K562 (cell line): ENCODE data around the gene ALKBH8. TPM values are rescaled to one million over a fixed set of nuclear protein-coding genes. Genes with fewer than 3 reads are reported as not detected.
A peak's percentile ranks its signal among the peaks of the same experiment; 100 is the strongest.

Experiments
- CCNT2 ChIP-seq: IDR thresholded peaks from 2 replicates; pipeline ENCODE4 v1.6.1; 2011; ENCODE audit warnings: borderline replicate concordance, low read depth, mild to moderate bottlenecking, moderate library complexity, mixed read lengths, low read length; ENCODE audit not compliant: insufficient read length; ENCODE audit errors: extremely low read depth
- CREM ChIP-seq: IDR thresholded peaks from 2 replicates; pipeline ENCODE4 v1.6.1; 2014; ENCODE audit warnings: antibody characterized with exemption, low read depth
- CUX1 ChIP-seq: fragments of 200-800 bp; sonication (Bioruptor generic); IDR thresholded peaks from 2 replicates; pipeline ENCODE4 v1.6.1; 2016; ENCODE audit warnings: missing genetic modification characterization, missing compliant biosample characterization
- ERF ChIP-seq: fragments of 450-650 bp; formaldehyde crosslinking; IDR thresholded peaks from 2 replicates; pipeline ENCODE4 v1.4.0; 2020; ENCODE audit warnings: mild to moderate bottlenecking, mixed read lengths
- ILK ChIP-seq: fragments of 450-650 bp; IDR thresholded peaks from 2 replicates; pipeline ENCODE4 v1.6.1; 2016; ENCODE audit warnings: missing genetic modification characterization, low read depth, mild to moderate bottlenecking, missing compliant biosample characterization, moderate library complexity, borderline replicate concordance
- IRF2 ChIP-seq: sonication (generic); formaldehyde crosslinking; IDR thresholded peaks from 2 replicates; pipeline ENCODE4 v1.8.1; 2022; ENCODE audit warnings: mild to moderate bottlenecking, missing genetic modification reagents
- MECOM ChIP-seq: fragments of 250-450 bp; sonication (Bioruptor Pico); IDR thresholded peaks from 2 replicates; pipeline ENCODE4 v1.8.0; 2022; ENCODE audit warnings: inconsistent platforms
- MED1 ChIP-seq: sonication (generic); formaldehyde crosslinking; IDR thresholded peaks from 2 replicates; pipeline ENCODE4 v1.8.1; 2023; ENCODE audit warnings: missing genetic modification reagents, borderline replicate concordance
- RNF2 ChIP-seq: sonication (generic); IDR thresholded peaks from 2 replicates; pipeline ENCODE4 v1.6.1; 2016
- SMARCA5 ChIP-seq: fragments of 450-650 bp; IDR thresholded peaks from 2 replicates; pipeline ENCODE4 v1.6.1; 2016
- SNRNP70 ChIP-seq: fragments of 200-400 bp; formaldehyde crosslinking; optimal IDR thresholded peaks from 2 replicates; pipeline ENCODE3; 2017; ENCODE audit warnings: low read depth, low read length
- TAF1 ChIP-seq: IDR thresholded peaks from 2 replicates; pipeline ENCODE4 v1.6.1; 2011; ENCODE audit warnings: mild to moderate bottlenecking, low read length, moderate library complexity; ENCODE audit not compliant: insufficient read depth, control insufficient read depth, severe bottlenecking; ENCODE audit errors: extremely low read depth
- TEAD4 ChIP-seq, 2 experiments: sonication (generic) in 1 of 2; formaldehyde crosslinking in 1 of 2; IDR thresholded peaks; 2 replicates each; pipeline versions ENCODE4 v1.6.1 to v1.8.0; 2012 to 2022; ENCODE audit warnings: borderline replicate concordance in 1 of 2, inconsistent platforms in 1 of 2, low read length in 1 of 2, mild to moderate bottlenecking in 1 of 2, missing genetic modification reagents in 1 of 2
- YBX1 ChIP-seq: fragments of 450-650 bp; IDR thresholded peaks from 2 replicates; pipeline ENCODE4 v1.7.1; 2016; ENCODE audit warnings: mild to moderate bottlenecking
- ZBTB1 ChIP-seq: sonication (generic); formaldehyde crosslinking; IDR thresholded peaks from 2 replicates; pipeline ENCODE4 v1.8.1; 2023; ENCODE audit warnings: missing genetic modification reagents, low read depth, mild to moderate bottlenecking, borderline replicate concordance
- ZFP36 ChIP-seq: fragments of 150-350 bp; IDR thresholded peaks from 2 replicates; pipeline ENCODE4 v1.6.1; 2018; ENCODE audit warnings: low read length, low read depth; ENCODE audit not compliant: partially characterized antibody
- ZNF507 ChIP-seq: conservative IDR thresholded peaks from 2 replicates; pipeline ENCODE4 v1.6.1; 2017; ENCODE audit warnings: missing genetic modification characterization, missing compliant biosample characterization
- polyA plus RNA-seq, 8 experiments: library from polyadenylated mRNA; depleted of rRNA in 4 of 8; stranded (reverse) in 5 of 8; unstranded in 3 of 8; fragments of >200 nt; fragmentation: Nextera tagmentation in 2 of 8; fragmentation: Illumina TruSeq in 1 of 8; extraction: Ambion mirVana in 2 of 8; extraction: Trizol in 1 of 8; gene quantifications; 2 replicates each; pipeline versions ENCODE4 v1.2.1 to v1.2.3, GENCODE V29; 2011 to 2014; ENCODE audit warnings: inconsistent platforms in 1 of 8, missing spikeins in 1 of 8
- total RNA-seq, 7 experiments: library from RNA; depleted of rRNA in 6 of 7; stranded (reverse); fragments of >200 nt in 6 of 7; fragmentation: Illumina TruSeq in 2 of 7; extraction: Trizol in 2 of 7; gene quantifications; 2 replicates each; pipeline versions ENCODE4 v1.2.1 to v1.2.3, GENCODE V29; 2011 to 2021; ENCODE audit warnings: low replicate concordance in 1 of 7
- TF ChIP-seq, protein P1 (sequence below): fragments of 250-450 bp; sonication (Bioruptor Pico); IDR thresholded peaks from 2 replicates; pipeline ENCODE4 v1.5.0; 2021
- TF ChIP-seq, protein P2 (sequence below): fragments of 250-450 bp; sonication (Bioruptor Pico); IDR thresholded peaks from 2 replicates; pipeline ENCODE4 v1.4.0; 2020; ENCODE audit warnings: mild to moderate bottlenecking, moderate library complexity, borderline replicate concordance

Gene ALKBH8
- total and polyA plus RNA-seq, 9 of the 15 experiments (the other 6 are each of a cell fraction or from before 2014, with no cell fraction given), result 4.3 to 14.4 (median 9.1) TPM

DNA sequence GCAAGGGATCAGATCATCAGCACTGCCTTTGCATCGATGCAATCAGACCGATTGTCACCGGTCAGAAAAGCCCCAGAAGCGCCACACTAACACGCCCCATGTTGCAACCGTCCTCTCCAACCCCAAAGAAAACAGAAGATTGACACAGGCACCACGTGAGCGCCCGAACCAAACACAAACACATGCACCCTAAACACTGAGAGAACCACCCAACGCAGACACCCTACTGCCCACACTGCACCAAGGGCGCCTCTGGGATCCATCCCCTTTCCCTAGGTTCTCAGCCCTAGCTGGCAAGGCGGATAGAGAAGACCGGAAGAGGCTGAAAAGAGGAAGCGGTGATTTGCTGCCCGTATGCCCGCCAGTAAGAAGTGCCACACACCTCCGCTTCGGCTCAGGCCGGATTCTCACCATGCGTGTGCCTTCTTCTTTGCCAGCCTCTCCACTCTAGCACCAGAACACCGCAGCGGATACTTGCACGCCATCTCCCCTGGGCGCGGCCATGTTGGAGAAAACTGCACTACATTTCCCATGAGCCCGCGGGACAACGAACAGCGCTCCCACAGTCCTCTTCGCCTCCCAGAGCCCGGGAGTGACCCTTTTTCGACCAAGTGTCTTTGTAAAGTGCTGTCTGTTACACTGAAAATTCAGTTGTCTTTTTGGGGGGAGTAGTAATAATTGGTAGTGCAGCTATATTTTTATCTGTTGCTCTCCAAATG, at the start of gene ALKBH8 (continued):
- TF ChIP-seq ILK (tag) (no peak), RNF2 (no peak), SMARCA5 (no peak), ERF (CRISPR knock-in tag) (no peak), CREM (peak; percentile 78), YBX1 (no peak), TEAD4 (IDR thresholded peaks at IDR 0.05; ENCODE audit: low read length) (no peak), TEAD4 (CRISPR knock-in tag; IDR thresholded peaks at IDR 0.05; ENCODE audit: borderline replicate concordance) (no peak), MED1 (CRISPR knock-in tag) (no peak), TAF1 (peak; percentile 63), ZNF507 (tag) (no peak), CCNT2 (no peak), ZFP36 (no peak), SNRNP70 (no peak), IRF2 (CRISPR knock-in tag) (no peak), ZBTB1 (no peak), MECOM (no peak), CUX1 (CRISPR knock-in tag) (no peak)
- TF ChIP-seq, protein P1, sequence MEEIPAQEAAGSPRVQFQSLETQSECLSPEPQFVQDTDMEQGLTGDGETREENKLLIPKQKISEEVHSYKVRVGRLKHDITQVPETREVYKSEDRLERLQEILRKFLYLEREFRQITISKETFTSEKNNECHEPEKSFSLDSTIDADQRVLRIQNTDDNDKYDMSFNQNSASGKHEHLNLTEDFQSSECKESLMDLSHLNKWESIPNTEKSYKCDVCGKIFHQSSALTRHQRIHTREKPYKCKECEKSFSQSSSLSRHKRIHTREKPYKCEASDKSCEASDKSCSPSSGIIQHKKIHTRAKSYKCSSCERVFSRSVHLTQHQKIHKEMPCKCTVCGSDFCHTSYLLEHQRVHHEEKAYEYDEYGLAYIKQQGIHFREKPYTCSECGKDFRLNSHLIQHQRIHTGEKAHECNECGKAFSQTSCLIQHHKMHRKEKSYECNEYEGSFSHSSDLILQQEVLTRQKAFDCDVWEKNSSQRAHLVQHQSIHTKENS, result no peak
- TF ChIP-seq, protein P2, sequence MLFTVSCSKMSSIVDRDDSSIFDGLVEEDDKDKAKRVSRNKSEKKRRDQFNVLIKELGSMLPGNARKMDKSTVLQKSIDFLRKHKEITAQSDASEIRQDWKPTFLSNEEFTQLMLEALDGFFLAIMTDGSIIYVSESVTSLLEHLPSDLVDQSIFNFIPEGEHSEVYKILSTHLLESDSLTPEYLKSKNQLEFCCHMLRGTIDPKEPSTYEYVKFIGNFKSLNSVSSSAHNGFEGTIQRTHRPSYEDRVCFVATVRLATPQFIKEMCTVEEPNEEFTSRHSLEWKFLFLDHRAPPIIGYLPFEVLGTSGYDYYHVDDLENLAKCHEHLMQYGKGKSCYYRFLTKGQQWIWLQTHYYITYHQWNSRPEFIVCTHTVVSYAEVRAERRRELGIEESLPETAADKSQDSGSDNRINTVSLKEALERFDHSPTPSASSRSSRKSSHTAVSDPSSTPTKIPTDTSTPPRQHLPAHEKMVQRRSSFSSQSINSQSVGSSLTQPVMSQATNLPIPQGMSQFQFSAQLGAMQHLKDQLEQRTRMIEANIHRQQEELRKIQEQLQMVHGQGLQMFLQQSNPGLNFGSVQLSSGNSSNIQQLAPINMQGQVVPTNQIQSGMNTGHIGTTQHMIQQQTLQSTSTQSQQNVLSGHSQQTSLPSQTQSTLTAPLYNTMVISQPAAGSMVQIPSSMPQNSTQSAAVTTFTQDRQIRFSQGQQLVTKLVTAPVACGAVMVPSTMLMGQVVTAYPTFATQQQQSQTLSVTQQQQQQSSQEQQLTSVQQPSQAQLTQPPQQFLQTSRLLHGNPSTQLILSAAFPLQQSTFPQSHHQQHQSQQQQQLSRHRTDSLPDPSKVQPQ (CRISPR knock-in tag), result no peak
